ENCODE data around the gene CUL4A. TPM values are rescaled to one million over a fixed set of nuclear protein-coding genes. Genes with fewer than 3 reads are reported as not detected.
A peak's percentile ranks its signal among the peaks of the same experiment; 100 is the strongest.

Gene CUL4A
- total and polyA plus RNA-seq, 2 experiments from 2014 or later = 67.5 to 195 TPM

GRCh38 chr13:113184568-113185440 is 24.6 kb upstream of the CUL4A start:
- H4K20me1 ChIP-seq (replicated peaks; ENCODE audit: insufficient read depth) = no peaks in the 10 kb centered on the region; the same call in none of the 2 replicates
- no peak for DNase-seq (ENCODE audit: low spot score)
- H3K27me3 ChIP-seq (ENCODE audit: insufficient read depth) = no peaks in the 10 kb centered on the region
- TF ChIP-seq ETS1 (IDR thresholded peaks at IDR 0.05) (no peak), POLR2AphosphoS5 (IDR thresholded peaks at IDR 0.05; ENCODE audit: low read depth) (no peak)
- ATAC-seq = no peak
- no peak overlapping the region for H3K4me3 Mint-ChIP-seq
- H3K9me2 ChIP-seq (ENCODE audit: insufficient read depth) = no peaks in the 10 kb centered on the region
- no peak overlapping the region for H3K4me2 ChIP-seq
- peaks cover 6% of the 10 kb centered on the region for H3K27me3 Mint-ChIP-seq (ENCODE audit: insufficient read depth, low read depth, poor library complexity)
- H3K27ac Mint-ChIP-seq = peak overlapping the region; percentile 27; the same call in 1 of the 2 replicates
- H3K4me1 ChIP-seq (ENCODE audit: insufficient read depth) = no peaks in the 10 kb centered on the region
- no peaks in the 10 kb centered on the region; the same call in 2 of the 3 replicates for H3K9me3 Mint-ChIP-seq
- H3K36me3 ChIP-seq (ENCODE audit: insufficient read depth) = peaks cover 56% of the 10 kb centered on the region
- H3K79me2 ChIP-seq (replicated peaks; ENCODE audit: insufficient read depth) = peaks cover 5% of the 10 kb centered on the region; the same call in 1 of the 2 replicates
- H3K27ac ChIP-seq (ENCODE audit: low read depth) = no peak overlapping the region
- no peak overlapping the region for H2AFZ ChIP-seq
- H3F3A ChIP-seq (replicated peaks; ENCODE audit: low read depth) = peaks cover 4% of the 10 kb centered on the region; the same call in 1 of the 2 replicates
- no peak overlapping the region for H3K4me3 ChIP-seq
- H3K4me1 Mint-ChIP-seq = peaks cover 8% of the 10 kb centered on the region
- H3K36me3 Mint-ChIP-seq (ENCODE audit: low read depth) = peaks cover 77% of the 10 kb centered on the region

DNA sequence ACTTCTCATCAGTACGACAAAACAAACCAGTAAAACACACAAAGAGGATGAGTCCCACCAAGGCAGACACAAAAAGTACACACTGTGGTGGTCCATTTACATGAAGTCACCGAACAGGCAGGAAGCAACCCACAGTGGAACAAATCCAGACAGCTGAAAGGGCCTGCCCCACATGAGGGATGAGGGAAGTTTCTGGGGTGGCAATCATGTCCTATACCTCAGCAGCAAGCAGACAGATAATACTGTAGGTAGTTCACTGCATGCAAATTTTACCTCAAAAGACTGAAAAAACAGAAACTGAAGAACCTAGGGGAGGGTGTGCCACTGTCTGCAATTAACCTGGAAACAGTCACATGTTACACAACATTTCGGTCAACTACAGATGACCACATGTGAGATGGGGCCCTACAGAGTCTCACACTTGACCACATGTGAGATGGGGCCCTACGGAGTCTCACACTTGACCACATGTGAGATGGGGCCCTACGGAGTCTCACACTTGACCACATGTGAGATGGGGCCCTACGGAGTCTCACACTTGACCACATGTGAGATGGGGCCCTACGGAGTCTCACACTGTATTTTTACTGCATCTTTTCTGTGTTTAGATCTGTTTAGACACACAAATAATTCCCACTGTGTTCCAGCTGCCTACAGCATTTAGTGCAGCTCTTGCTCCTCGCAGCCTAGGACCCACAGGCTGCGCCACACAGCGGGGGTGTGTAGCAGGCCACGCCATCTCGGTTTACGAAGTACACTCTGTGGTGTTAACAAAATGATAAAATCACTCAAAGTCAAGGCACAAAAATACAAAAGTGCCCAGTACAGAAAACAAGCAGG is 23.1 kb upstream of the CUL4A start:
- Mint-ChIP-seq H3K4me1 (peaks cover 2% of the 10 kb centered on the region; the same call in 1 of the 3 replicates), H3K9me3 (no peaks in the 10 kb centered on the region; the same call in 2 of the 3 replicates), H3K27ac (no peak overlapping the region)

DNA sequence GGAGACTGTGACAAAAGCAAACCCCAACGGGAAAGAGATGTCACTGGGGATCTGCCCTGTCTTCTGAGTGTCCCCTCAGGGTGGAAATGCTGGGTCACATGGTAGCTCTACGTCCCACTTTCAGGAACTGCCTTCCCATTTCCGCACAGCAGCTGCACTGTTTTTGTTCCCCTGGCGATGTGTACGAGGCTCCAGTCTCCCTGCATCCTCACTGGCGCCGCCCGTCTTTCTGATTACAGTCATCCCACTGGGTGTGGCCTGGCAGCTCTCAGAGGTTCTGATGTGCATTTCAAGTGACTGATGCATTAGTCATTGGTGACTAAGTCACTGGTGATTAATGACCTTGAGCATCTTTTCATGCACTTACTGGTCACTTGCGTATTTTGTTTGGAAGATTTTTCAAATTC is 22.1 kb upstream of the CUL4A start:
- Histone ChIP-seq H3F3A (replicated peaks; ENCODE audit: low read depth) (0 out of 2 replicates have a peak, but pooled peaks cover 4% of the 10 kb centered on the region), H4K20me1 (replicated peaks; ENCODE audit: insufficient read depth) (peaks cover 4% of the 10 kb centered on the region), H3K27me3 (ENCODE audit: insufficient read depth) (no peaks in the 10 kb centered on the region), H3K27ac (ENCODE audit: low read depth) (no peak overlapping the region), H3K79me2 (replicated peaks; ENCODE audit: insufficient read depth) (peaks cover 9% of the 10 kb centered on the region; the same call in 1 of the 2 replicates), H2AFZ (no peak overlapping the region), H3K4me2 (no peak overlapping the region), H3K4me1 (ENCODE audit: insufficient read depth) (no peaks in the 10 kb centered on the region), H3K36me3 (ENCODE audit: insufficient read depth) (peaks cover 52% of the 10 kb centered on the region), H3K9me2 (ENCODE audit: insufficient read depth) (no peaks in the 10 kb centered on the region), H3K4me3 (no peak overlapping the region)
- Mint-ChIP-seq H3K4me3 (no peak overlapping the region), H3K36me3 (ENCODE audit: low read depth) (peaks cover 71% of the 10 kb centered on the region), H3K27me3 (ENCODE audit: insufficient read depth, low read depth, poor library complexity) (peaks cover 2% of the 10 kb centered on the region), H3K9me3 (no peaks in the 10 kb centered on the region; the same call in 2 of the 3 replicates), H3K27ac (no peak overlapping the region), H3K4me1 (peaks cover 2% of the 10 kb centered on the region; the same call in 1 of the 3 replicates)
- ATAC-seq (no peak), DNase-seq (ENCODE audit: low spot score) (no peak)
- TF ChIP-seq, protein P1, sequence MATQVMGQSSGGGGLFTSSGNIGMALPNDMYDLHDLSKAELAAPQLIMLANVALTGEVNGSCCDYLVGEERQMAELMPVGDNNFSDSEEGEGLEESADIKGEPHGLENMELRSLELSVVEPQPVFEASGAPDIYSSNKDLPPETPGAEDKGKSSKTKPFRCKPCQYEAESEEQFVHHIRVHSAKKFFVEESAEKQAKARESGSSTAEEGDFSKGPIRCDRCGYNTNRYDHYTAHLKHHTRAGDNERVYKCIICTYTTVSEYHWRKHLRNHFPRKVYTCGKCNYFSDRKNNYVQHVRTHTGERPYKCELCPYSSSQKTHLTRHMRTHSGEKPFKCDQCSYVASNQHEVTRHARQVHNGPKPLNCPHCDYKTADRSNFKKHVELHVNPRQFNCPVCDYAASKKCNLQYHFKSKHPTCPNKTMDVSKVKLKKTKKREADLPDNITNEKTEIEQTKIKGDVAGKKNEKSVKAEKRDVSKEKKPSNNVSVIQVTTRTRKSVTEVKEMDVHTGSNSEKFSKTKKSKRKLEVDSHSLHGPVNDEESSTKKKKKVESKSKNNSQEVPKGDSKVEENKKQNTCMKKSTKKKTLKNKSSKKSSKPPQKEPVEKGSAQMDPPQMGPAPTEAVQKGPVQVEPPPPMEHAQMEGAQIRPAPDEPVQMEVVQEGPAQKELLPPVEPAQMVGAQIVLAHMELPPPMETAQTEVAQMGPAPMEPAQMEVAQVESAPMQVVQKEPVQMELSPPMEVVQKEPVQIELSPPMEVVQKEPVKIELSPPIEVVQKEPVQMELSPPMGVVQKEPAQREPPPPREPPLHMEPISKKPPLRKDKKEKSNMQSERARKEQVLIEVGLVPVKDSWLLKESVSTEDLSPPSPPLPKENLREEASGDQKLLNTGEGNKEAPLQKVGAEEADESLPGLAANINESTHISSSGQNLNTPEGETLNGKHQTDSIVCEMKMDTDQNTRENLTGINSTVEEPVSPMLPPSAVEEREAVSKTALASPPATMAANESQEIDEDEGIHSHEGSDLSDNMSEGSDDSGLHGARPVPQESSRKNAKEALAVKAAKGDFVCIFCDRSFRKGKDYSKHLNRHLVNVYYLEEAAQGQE (IDR thresholded peaks at IDR 0.05; ENCODE audit: unreplicated experiment) = no peak
- TF ChIP-seq CREB1 (CRISPR knock-in tag; IDR thresholded peaks at IDR 0.05; ENCODE audit: low read depth) = no peak

More for the DNA sequence above, 23.1 kb upstream of the CUL4A start:
- no peak for TF ChIP-seq EZH2 (IDR thresholded peaks at IDR 0.05; ENCODE audit: low read depth, unreplicated experiment)
- no peak for TF ChIP-seq STAT1 (IDR thresholded peaks at IDR 0.05; ENCODE audit: unreplicated experiment)
- TF ChIP-seq ZNF114 (CRISPR knock-in tag; IDR thresholded peaks at IDR 0.05) = no peak
- Histone ChIP-seq H3K4me1 (ENCODE audit: insufficient read depth) (no peaks in the 10 kb centered on the region), H3K27me3 (ENCODE audit: insufficient read depth) (no peaks in the 10 kb centered on the region), H3K36me3 (ENCODE audit: insufficient read depth) (peaks cover 52% of the 10 kb centered on the region), H3K79me2 (replicated peaks; ENCODE audit: insufficient read depth) (peaks cover 5% of the 10 kb centered on the region; the same call in 1 of the 2 replicates), H3K27ac (ENCODE audit: low read depth) (no peak overlapping the region), H3F3A (replicated peaks; ENCODE audit: low read depth) (0 out of 2 replicates have a peak, but pooled peaks cover 4% of the 10 kb centered on the region), H3K4me2 (no peak overlapping the region), H3K9me2 (ENCODE audit: insufficient read depth) (no peaks in the 10 kb centered on the region), H2AFZ (no peak overlapping the region), H4K20me1 (replicated peaks; ENCODE audit: insufficient read depth) (no peaks in the 10 kb centered on the region; the same call in none of the 2 replicates), H3K4me3 (no peak overlapping the region)
- Mint-ChIP-seq H3K36me3 (ENCODE audit: low read depth) (peaks cover 76% of the 10 kb centered on the region), H3K4me3 (no peak overlapping the region), H3K27me3 (ENCODE audit: insufficient read depth, low read depth, poor library complexity) (peaks cover 5% of the 10 kb centered on the region)
- no peak for DNase-seq (ENCODE audit: low spot score)
- no peak for ATAC-seq
